ENCODE measurements around the gene WWOX. TPM values are rescaled to one million over a fixed set of nuclear protein-coding genes. Genes with fewer than 3 reads are reported as not detected.

The WWOX gene
- total RNA-seq, 1 donor from 2014 or later, result 9.5 TPM

DNA sequence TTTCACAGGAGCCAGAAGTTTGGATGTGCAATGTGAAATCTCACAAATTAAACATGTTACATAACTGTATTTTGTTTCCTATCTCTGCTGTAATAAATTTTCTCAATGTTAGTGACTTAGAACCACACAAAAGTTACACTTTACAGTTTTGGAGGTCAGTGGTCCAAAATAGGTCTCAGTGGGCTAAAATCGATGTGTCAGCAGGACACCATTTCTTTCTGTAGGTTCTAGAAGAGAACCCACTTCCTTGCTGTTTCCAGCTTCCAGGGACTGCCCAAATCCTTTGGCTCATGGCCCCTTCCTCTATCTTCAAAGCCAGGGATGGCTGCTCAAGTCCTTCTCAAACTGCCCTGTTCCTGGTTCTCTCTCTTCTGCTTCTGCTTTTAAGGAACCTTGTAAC lies 252.7 kb downstream of the WWOX start:
- DNase-seq (ENCODE audit: low read depth in 2 of 2), result no peak

DNA sequence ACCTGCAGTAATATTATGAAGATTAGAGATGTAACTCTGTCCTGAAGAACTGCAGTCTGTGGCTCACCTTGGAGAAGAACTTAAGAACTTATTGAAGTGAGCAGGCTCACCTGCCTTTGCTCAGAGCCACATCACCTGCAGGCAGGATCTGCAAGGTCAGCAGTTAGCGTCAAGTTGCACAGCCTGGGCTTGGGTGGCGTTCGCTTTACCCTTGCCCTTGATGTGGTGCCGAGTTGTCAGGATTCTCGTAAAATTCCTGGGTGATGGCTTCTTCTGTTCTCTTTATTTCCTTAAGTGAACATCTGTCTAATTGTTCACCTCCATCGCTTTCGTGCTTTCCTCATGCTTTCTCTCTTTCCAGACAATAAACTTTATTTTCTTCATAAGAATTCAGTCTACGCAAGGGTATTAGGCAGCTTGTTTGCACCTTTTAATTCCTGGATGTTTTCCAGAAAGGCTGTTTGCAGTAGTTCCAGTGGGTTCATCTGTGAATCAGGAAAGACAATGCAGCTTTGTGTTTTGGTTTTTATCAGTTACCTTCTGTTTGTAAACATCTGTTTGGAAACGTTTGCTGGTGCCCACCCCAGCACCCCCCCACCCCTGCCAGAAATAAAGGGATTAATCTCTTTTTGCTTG lies 254.3 kb downstream of the WWOX start:
- no peak for DNase-seq (ENCODE audit: low read depth in 2 of 2)

DNA sequence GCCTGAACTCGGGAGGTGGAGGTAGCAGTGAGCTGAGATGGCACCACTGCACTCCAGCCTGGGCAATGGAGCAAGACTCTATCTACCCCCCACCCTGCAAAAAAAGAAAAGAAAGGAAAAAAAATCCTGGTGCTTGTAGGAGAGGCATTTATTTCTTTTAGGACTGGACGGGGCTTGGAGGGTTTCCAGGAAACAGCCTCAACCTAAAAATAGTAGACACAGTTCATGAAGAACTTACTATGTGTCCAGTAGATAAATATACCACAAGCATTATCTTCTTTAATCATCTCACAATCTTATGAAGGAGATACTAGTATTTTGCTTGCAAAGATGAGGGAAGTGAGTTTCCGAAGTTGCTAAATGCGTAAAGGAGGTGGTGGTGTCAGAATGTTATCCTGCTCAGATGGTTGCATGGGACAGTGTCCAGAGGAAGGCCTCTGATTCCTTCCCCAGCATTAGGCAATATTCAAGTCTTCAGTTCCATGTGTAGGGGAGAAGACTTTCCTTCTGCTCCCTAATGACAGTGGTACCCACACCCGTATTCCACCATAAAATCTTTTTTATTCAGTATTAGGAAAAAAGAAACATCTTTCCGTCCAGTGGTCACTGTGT lies 263.2 kb downstream of the WWOX start:
- DNase-seq (ENCODE audit: low read depth in 2 of 2), result no peak

DNA sequence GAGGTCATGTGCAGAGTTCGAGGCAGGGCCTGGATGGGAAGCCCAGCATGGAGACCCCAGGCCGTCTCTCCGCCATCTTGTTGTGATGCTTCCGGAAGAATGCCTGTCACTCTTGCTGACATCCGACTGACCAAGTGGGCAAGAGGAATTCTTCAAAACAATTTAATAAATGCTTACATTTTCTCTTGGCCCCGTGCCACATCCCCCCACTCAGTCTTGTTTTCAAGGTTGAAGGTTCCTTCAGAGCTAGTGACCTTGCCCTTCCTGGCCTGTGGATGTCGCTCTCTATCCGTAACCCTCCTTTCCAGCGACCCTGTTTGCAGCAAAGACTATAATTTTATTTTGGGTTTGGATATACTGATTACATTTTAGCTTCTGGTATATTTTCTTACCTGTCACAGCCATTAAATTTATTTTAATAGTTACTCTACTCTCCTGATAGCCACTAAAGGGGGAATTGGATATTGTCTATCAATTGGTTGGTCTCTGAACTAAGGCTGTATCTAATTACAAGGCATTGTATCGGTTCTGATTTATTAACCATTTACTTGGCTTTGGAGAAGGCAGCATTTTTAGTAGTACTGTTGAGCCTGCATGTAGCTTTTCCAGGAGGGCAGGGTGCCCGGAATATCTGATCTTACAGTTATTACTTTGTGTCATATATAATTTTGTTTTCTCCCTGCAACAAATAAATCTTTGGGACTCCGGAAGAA lies 264.5 kb downstream of the WWOX start:
- DNase-seq (ENCODE audit: low read depth in 2 of 2), result no peak

DNA sequence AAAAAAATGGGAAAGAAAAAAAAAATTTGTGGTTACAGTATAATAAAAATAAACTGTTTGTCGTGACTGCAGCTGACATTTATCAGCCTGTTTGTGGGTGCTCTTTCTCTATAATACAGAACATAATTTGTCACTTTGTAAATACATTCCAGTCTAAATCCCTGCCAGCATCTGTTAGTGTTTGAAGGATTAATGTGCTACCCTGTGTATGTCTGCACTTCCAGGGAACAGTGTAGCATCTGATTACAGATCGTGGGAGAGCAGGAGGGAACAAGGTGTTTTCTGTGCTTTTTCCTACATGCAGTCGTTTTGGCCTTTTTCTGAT lies 265.1 kb downstream of the WWOX start:
- DNase-seq (ENCODE audit: low read depth in 2 of 2), result no peak

DNA sequence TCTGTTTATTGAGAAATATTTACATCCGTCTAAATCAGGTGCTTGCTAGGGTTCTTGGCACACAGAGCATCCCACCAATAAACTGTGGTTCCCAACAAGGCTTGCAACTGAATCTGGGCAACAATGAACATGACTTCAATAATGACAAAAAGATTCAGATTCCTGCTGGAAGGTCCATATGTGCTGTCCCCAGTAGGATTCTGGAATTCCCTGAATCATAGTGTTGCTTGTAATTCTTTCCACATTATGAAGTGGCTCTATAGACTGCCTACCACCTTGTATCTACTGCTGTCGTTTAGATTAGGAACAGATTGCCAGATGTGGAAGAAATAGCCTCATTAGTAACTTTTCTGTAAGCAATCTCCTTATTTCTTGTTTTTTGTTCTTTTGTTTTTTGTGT lies 265.9 kb downstream of the WWOX start:
- DNase-seq (ENCODE audit: low read depth in 2 of 2), result no peak

DNA sequence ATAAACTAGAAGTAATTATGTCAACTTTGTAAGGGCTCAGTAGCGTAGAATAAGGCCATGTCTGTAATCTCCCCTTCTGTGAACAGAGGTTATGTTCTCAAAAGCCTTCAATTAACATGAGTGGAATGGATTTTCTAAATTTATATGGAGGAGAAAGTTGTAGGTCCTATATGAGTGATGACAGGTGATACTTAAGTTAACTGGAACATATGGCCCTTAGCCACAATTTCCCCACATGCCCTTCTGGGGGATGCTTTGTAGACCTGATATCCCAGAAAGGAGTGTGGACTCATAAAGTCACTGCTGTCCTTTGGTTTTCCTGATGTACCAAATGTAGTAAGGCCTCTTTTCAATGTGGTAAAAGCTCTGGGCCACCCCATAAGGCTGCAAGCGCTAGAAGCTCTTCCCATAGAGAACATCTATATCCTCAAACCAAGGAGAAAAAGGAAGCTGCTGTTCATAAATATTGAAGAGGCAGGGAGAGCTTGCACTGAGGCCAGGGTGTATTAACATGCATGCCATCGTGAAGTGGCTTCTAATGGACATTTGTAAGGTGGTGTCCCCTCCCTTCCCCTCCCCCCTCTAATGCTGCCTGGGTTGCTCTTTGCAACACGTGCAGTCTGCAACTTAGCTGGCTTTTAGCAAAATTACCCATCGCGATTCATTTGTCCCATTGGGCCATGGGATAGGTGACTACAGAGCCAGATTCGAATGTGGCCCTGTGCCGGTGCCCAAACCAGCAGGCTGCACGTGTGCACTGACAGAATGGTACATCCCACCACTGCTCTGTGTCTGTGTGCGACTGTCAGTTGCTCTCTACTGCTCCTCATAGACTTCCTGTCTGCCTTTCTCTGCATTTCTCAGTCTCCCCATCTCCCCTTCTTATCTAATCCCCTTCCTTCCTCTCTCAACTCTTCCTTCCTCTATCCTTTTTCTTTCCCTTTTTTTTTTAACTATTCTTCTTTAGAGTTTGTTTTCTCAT lies 269.0 kb downstream of the WWOX start:
- DNase-seq (ENCODE audit: low read depth in 2 of 2), result no peak

DNA sequence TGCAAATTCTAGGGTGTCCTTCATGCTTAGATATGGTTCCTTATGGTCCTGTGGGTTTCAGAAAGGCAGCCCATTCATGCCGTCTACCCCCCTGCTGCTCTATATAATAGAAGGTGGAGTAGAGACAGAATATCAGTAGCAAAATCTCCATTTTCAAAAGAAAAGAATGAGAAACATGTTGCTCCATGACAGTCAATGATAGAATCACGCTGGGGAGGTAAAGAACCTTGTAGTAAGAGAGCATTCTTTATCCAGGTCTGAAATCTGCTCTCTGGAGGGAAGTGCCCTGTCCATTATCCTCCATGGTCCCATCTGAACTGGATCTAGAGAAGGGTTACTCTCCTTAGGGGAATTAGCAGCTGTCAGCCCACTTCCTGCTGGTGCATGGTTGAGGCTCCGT lies 272.8 kb downstream of the WWOX start:
- no peak for DNase-seq (ENCODE audit: low read depth in 2 of 2)

DNA sequence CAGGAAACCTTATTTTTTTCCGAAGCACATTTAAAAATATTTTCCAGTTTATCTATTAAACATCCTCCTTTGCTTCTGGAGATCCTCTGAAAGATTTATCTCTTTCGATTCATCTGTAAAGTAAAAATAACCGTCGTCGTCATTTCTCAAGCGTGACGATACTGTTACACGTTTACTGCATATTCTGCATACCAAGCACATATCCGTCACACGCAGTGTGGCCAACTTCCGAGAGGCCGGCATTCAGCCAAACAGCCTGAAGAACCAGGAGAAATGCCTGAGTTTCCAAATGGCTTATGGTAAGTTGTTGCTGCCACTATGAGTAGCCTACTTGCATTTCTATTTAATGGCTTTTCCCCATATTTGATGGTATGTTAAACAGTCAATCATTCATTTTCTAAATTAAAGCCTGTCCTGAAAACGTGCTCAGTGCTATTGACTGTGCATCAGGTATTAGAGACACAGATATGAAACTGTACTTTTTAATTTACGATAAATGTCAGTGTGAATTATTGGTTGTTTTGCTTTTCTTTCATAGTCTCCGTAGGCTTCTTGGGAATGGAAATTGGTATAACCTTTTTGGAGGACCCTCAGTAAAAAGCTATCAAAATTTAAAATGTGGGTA lies 275.7 kb downstream of the WWOX start:
- no peak for DNase-seq (ENCODE audit: low read depth in 2 of 2)

DNA sequence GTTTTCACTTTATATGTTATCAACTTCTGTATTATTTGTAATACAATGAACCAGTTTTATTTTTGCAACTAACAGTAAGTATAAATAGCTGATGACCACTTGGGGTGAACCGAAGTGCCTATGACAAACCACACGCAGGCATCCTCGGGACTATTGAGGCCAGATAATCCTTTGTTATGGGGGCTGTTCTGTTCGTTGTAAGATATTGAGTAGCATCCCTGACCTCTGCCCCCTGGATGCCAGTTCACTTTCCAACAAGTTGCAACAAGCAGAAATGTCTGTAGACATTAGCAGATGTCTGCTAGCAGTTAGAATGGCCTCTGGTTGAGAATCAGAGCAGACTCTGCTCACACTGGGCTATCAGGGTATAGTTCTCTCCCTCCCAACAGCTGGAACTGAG lies 277.0 kb downstream of the WWOX start:
- DNase-seq (ENCODE audit: low read depth in 2 of 2), result no peak

DNA sequence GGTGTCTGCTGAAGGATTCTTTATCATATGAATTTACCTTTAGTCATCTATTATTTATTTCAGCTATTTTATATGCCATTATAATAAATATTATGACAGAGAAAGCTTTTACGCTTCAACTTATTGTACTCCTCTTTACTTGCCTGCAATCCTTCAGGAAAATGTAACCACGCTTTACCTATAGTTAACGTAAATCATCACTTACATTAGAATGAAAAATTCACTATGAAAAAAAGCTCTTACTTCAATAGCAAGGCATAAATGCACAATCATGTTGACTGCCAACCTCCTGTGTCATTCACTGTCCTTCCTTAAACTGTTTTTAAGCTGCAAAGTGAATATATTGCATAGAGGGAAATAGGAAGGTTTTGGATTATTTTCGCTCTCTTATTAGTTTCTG lies 277.9 kb downstream of the WWOX start:
- DNase-seq (ENCODE audit: low read depth in 2 of 2), result no peak

DNA sequence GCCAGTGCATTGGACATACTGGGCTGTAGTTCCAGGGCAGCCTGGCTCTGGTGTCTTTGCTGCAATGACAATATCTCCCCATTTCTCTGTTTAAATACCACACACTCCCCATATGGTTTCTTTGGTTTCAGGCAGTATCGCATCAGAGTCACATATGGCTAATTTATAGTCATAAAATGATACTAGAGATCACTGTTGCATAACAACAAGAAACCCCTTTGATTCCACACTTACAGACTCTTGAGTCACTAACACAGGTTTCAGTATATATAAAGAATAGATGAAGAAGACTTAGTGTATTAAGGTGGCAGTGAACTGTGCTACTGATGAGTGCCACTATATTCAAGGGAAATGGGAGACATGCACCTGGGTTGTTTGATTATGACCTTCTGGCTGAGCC lies 281.6 kb downstream of the WWOX start:
- no peak for DNase-seq (ENCODE audit: low read depth in 2 of 2)

DNA sequence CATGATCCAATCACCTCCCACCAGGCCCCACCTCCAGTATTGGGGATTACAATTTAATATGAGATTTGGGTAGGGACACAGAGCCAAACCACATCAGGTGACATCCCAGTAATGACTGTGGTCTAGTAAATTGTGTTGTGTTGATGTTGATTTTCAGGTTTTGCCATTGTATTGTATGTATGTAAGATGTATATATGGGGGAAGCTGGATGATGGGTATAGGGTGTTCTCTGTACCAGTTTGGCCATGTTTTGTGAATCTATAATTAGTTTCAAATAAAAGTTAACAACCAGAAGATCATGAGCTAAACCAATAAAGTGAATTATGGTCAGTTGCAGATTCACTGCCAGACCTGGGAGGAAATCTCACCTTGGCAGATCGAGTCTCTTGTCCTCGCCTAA lies 283.7 kb downstream of the WWOX start:
- no peak for DNase-seq (ENCODE audit: low read depth in 2 of 2)

DNA sequence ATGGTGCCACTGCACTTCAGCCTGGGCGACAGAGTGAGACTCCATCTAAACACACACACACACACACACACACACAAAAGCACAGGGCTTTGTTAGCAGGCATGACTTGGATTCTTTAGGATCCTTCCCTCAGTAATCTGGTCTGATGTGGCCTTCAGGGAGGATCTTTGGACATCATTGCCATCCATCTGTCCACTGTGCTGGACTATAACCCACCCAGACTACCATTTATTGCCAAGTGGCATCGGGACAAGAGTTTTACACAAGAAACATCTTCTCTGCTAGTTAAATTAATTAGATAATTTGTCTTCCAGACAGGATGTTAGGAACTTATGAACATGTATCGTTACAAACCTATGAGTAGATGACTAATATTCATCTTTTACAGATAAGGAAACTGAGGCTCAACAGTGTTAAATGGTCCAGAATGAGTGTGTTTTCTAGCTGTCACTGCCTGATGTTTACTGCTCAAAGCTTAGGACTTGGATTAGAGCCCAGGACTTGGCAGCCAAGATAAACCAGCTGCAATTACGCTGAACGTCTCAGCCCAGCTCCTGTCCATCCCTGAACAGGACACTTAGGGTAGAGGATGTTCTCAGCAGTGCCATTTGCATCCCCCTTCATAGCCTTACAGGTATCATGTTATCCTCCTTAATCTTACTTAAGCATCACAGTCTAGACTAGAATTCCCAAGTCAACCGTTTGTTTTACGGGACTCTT lies 285.8 kb downstream of the WWOX start:
- DNase-seq (ENCODE audit: low read depth in 2 of 2), result no peak

DNA sequence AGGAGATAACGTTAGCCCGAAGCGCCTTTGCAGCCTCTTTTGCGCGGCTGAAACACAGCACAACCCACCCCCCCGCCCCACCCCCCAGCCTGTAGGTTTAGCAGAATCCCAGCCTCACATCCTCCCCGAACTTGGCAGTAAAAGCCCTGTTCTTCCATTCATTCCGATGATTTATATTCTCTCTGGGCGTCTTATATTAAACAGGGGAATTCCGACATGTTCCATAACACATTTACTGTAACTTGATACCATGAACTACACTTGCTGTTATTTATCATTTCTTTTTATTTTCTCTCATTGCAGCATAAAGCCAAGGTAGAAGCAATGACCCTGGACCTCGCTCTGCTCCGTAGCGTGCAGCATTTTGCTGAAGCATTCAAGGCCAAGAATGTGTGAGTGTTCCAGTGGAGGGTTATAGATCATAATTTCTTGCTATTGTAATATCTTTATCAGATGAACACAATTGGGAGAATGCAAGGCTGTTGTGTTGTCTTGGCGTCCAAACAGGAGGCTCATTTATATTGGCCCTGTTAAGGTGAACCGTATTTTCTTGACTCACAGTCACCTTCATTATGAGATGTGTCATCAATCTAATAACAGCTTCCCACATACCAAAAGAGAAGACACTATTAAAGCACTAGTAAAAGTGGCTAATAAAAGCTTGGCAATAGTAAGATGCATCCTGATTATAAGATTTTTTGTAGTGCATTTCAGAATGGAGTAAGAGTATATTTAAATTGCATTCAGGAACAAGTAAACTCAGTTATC lies 287.3 kb downstream of the WWOX start:
- DNase-seq (ENCODE audit: low read depth in 2 of 2), result no peak

DNA sequence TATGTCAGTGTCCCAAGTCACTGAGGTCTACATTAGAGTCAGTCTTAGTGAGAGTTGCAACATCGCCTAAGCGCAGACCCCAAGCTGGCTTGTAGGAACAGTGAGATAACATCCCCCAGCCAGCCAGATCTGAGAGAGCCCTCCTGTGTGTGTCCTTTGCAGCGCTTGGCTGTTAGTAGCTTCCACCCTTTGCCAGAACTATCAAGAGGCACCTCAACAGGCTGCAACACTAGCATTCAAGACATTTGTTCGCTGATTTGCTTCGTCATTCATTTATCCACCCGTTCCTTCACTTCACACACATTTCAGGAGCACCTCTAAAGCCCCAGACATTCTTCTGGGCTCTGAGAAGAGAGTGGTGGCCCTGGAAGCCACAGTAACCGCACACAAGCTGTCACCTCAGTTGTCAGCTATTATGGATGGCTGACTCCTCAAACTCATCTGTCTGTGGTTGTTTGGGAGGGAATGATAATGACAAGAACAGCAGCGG lies 289.6 kb downstream of the WWOX start:
- no peak for DNase-seq (ENCODE audit: low read depth in 2 of 2)

DNA sequence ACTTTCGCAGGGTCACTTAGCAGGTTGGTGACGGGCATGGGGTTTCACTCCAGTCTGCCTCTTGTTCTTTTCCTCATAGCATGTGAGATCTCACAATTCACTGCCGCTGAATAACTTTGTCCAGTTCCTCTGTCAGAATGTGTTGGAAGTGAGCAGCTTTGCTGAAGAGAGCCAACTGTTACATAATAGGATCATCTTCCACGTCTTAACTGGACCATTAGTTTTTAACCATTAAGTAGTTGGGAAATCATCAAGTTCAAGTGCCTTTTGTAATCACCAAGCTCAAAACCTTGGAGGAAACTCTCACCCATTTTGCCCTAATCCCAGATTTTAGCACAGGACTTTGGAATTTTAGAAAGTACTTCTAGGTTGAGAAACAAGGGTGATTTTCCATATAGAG lies 290.6 kb downstream of the WWOX start:
- no peak for DNase-seq (ENCODE audit: low read depth in 2 of 2)

DNA sequence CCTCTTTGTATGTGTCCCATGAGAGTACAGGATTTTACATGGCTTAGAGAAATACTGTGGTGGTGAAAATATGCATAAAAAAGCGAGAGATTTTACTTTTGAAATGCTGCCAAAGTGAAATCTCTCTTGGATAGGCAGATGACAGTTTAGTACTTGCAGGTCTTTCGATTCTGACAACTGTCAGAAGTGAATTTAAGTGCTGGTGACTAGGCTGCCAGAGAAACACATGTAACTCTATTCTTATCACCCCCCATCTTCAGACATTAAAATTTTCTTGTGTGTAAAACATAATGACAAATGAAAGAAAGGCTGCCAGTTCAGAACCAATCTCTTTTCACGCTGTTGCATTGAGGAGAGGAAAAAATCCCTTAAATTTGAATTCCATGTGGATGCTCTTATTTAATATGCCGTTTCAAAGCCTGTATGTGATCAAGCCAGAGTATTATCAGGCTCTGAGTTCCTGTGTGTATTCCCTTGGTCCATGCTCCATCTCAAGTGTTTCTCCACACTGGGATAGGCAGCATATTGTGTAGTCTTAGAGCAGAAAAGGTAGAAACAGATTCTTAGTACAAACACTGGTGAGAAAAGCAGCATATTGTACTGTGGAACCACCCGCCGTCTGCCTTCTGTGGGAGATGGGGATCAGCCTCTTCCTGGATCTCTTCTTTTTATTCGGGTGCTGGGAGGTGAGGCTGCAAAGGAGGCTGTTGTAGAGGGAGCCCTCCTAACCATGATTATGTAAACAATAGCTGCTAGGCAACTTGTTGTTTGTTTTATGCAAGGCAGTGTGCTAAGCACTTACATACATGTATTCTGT lies 291.3 kb downstream of the WWOX start:
- DNase-seq (ENCODE audit: low read depth in 2 of 2), result no peak

DNA sequence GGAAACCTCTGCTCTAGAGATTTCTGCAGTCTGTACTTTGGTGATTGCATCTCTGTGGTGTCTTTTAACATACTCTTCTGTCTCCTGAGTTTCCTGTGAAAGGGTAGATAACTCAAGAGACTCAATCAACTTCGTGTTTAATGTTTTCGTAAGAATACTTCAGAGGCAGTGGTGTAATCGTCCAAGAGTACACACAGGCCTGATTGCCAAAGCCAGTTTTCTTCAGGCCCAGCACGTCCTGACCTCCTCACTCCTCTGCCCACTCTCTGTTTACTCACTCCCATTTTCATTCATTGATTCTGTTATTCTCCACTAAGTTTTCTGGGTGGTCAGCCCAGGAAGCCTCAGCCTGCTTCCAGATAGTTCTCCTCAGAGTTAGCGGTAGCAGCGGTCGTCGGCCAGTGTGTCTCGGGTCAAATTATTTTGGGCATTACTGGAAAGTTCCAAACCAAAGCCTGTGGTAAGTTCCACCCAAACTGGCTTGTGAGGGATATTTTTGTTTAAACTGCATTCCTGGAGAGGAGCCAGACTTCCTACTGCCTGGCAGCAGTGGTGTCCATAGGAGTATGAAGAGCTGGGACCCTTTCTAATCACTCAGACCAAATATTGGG lies 293.2 kb downstream of the WWOX start:
- DNase-seq (ENCODE audit: low read depth in 2 of 2), result no peak
